T-helper 2 cell treated with Interferon-gamma antibody and Interleukin-4, amounts not matched to agents 100 ng/mL and 5 ng/mL, for 36 hours (primary cell): ENCODE measurements around the gene PDGFC. TPM values are rescaled to one million over a fixed set of nuclear protein-coding genes. Genes with fewer than 3 reads are reported as not detected.
"Not testable (repeated sequence)": the region's sequence is repeated elsewhere in the genome, so short reads cannot be mapped to it uniquely, and the experiment has no call there.

Experiments
- intact Hi-C: fragments of 100-400 bp; cut with micrococcal nuclease; formaldehyde crosslinking; loops from one replicate; pipeline ENCODE4 v1.15.1; 2023
- total RNA-seq: library from RNA; stranded (reverse); gene quantifications from 2 replicates; pipeline ENCODE4 v1.2.3, GENCODE V29; 2022

Gene PDGFC
- total RNA-seq, 1 donor from 2014 or later: not detected

GRCh38 chr4:156953001-156953400 is 18.6 kb downstream of the PDGFC start:
- intact Hi-C loops: no loop called here

- intact Hi-C loops: no loop called here
Observed at GRCh38 chr4:156952078-156952759, 19.4 kb downstream of the PDGFC start.

GRCh38 chr4:156950948-156951347 is 20.7 kb downstream of the PDGFC start:
- intact Hi-C loops: no loop called here

GRCh38 chr4:156950090-156950489 is 21.5 kb downstream of the PDGFC start:
- intact Hi-C loops: no loop called here

GRCh38 chr4:156949373-156949814 is 22.2 kb downstream of the PDGFC start:
- intact Hi-C loops: no loop called here

GRCh38 chr4:156948738-156949137 is 22.9 kb downstream of the PDGFC start:
- intact Hi-C loops: no loop called here

- intact Hi-C loops: no loop called here
Observed at GRCh38 chr4:156948133-156948532, 23.5 kb downstream of the PDGFC start.

GRCh38 chr4:156946516-156947424 is 24.8 kb downstream of the PDGFC start:
- intact Hi-C loops: no loop called here

GRCh38 chr4:156945532-156945931 is 26.1 kb downstream of the PDGFC start:
- intact Hi-C loops: no loop called here

GRCh38 chr4:156942991-156943390 is 28.6 kb downstream of the PDGFC start:
- intact Hi-C loops: no loop called here

GRCh38 chr4:156941940-156942548 is 29.6 kb downstream of the PDGFC start:
- intact Hi-C loops: no loop called here

- intact Hi-C loops: no loop called here
Observed at GRCh38 chr4:156939801-156940200, 31.8 kb downstream of the PDGFC start.

GRCh38 chr4:156939139-156939538 is 32.5 kb downstream of the PDGFC start:
- intact Hi-C loops: no loop called here

- intact Hi-C loops: no loop called here
Observed at GRCh38 chr4:156934259-156934635, 37.4 kb downstream of the PDGFC start.

GRCh38 chr4:156933633-156934258 is 37.9 kb downstream of the PDGFC start:
- intact Hi-C loops: no loop called here

- intact Hi-C loops: not testable (repeated sequence)
Observed at GRCh38 chr4:156932360-156932759, 39.2 kb downstream of the PDGFC start.

- intact Hi-C loops: no loop called here
Observed at GRCh38 chr4:156931267-156931666, 40.3 kb downstream of the PDGFC start.

GRCh38 chr4:156929386-156930105 is 42.1 kb downstream of the PDGFC start:
- intact Hi-C loops: no loop called here

GRCh38 chr4:156924774-156925315 is 46.8 kb downstream of the PDGFC start:
- intact Hi-C loops: no loop called here

GRCh38 chr4:156923525-156923924 is 48.1 kb downstream of the PDGFC start:
- intact Hi-C loops: no loop called here

GRCh38 chr4:156915221-156915620 is 56.4 kb downstream of the PDGFC start:
- intact Hi-C loops: no loop called here
